Fibroblast of mammary gland (primary cell): ENCODE data around the gene GRID2.

ENCODE experiments used
- DNase-seq: peaks from one replicate; pipeline ENCODE4 v3.0.0-alpha.2; 2010; ENCODE audit warnings: low read depth
- H3K4me3 ChIP-seq: 2 replicates; pipeline ENCODE4 v1.5.1; 2011; ENCODE audit warnings: low read depth, mild to moderate bottlenecking, low read length, moderate library complexity; ENCODE audit not compliant: control insufficient read depth
- CTCF ChIP-seq: conservative IDR thresholded peaks from 2 replicates; pipeline ENCODE4 v1.5.1; 2011; ENCODE audit warnings: low read depth, low read length, inconsistent platforms; ENCODE audit not compliant: control insufficient read depth, insufficient read depth

GRID2 gene

GRCh38 chr4:92305148-92305877 lies 1.5 kb downstream of the GRID2 start:
- DNase-seq: peak; percentile 3
- H3K4me3 ChIP-seq: no peak overlapping the region
- no peak for TF ChIP-seq CTCF

- DNase-seq: no peak
- no peak overlapping the region for H3K4me3 ChIP-seq
- no peak for TF ChIP-seq CTCF
These were observed 2.2 kb downstream of the GRID2 start for GRCh38 chr4:92305878-92306520.

- no peak overlapping the region for H3K4me3 ChIP-seq
- TF ChIP-seq CTCF: no peak
- no peak for DNase-seq
These were observed 3.4 kb downstream of the GRID2 start for GRCh38 chr4:92307181-92307580.

GRCh38 chr4:92307866-92308265 lies 4.1 kb downstream of the GRID2 start:
- no peak for TF ChIP-seq CTCF
- no peak overlapping the region for H3K4me3 ChIP-seq
- DNase-seq: no peak

- TF ChIP-seq CTCF: no peak
- no peak for DNase-seq
- H3K4me3 ChIP-seq: no peak overlapping the region
These were observed 13.3 kb downstream of the GRID2 start for GRCh38 chr4:92317047-92317446.

GRCh38 chr4:92328095-92328494 lies 24.3 kb downstream of the GRID2 start:
- DNase-seq: no peak
- TF ChIP-seq CTCF: no peak
- H3K4me3 ChIP-seq: no peak overlapping the region

- TF ChIP-seq CTCF: no peak
- no peak for DNase-seq
- no peak overlapping the region for H3K4me3 ChIP-seq
These were observed 29.2 kb downstream of the GRID2 start for GRCh38 chr4:92333016-92333415.
